HepG2 (cell line): Measurements from ENCODE around the gene SHISA5. TPM values are rescaled to one million over a fixed set of nuclear protein-coding genes. Genes with fewer than 3 reads are reported as not detected.

Experiments
- AGO1 ChIP-seq: fragments of 200-400 bp; formaldehyde crosslinking; IDR thresholded peaks from 2 replicates; pipeline ENCODE4 v1.6.1; 2017; ENCODE audit warnings: mild to moderate bottlenecking, low read depth, low read length, moderate library complexity; ENCODE audit not compliant: poor library complexity, severe bottlenecking
- AHDC1 ChIP-seq: sonication (generic); formaldehyde crosslinking; IDR thresholded peaks from 2 replicates; pipeline ENCODE4 v1.5.1; 2020; ENCODE audit warnings: mild to moderate bottlenecking, missing genetic modification reagents, borderline replicate concordance
- HNRNPLL ChIP-seq: fragments of 200-400 bp; formaldehyde crosslinking; IDR thresholded peaks from 2 replicates; pipeline ENCODE4 v1.6.1; 2017; ENCODE audit warnings: mild to moderate bottlenecking, low read depth, low read length; ENCODE audit not compliant: poor library complexity, severe bottlenecking
- LCORL ChIP-seq, 2 experiments: fragments of 450-650 bp in 1 of 2; sonication (generic) in 1 of 2; formaldehyde crosslinking in 1 of 2; IDR thresholded peaks; 2 replicates each; pipeline versions ENCODE4 v1.5.0 to v1.6.1; 2017 to 2020; ENCODE audit warnings: antibody characterized with exemption in 1 of 2, missing genetic modification reagents in 1 of 2
- NONO ChIP-seq, 2 experiments: fragments of 450-650 bp in 1 of 2; sonication (generic) in 1 of 2; formaldehyde crosslinking in 1 of 2; IDR thresholded peaks in 1 of 2; conservative IDR thresholded peaks in 1 of 2; 2 replicates each; pipeline versions ENCODE4 v1.6.1 to v1.8.0; 2017 to 2022; ENCODE audit warnings: mild to moderate bottlenecking in 1 of 2, missing genetic modification reagents in 1 of 2, moderate library complexity in 1 of 2
- NPAS2 ChIP-seq: sonication (generic); formaldehyde crosslinking; IDR thresholded peaks from 2 replicates; pipeline ENCODE4 v1.8.0; 2022; ENCODE audit warnings: mild to moderate bottlenecking, missing genetic modification reagents, borderline replicate concordance
- PITX1 ChIP-seq: sonication (generic); formaldehyde crosslinking; IDR thresholded peaks from 2 replicates; pipeline ENCODE4 v1.5.1; 2020; ENCODE audit warnings: mild to moderate bottlenecking, missing genetic modification reagents
- TBX2 ChIP-seq: sonication (generic); formaldehyde crosslinking; IDR thresholded peaks from 2 replicates; pipeline ENCODE4 v1.5.0; 2020; ENCODE audit warnings: missing genetic modification reagents, mild to moderate bottlenecking, borderline replicate concordance
- ZBTB7A ChIP-seq: sonication (generic); formaldehyde crosslinking; IDR thresholded peaks from 2 replicates; pipeline ENCODE4 v1.8.0; 2022; ENCODE audit warnings: mild to moderate bottlenecking, missing genetic modification reagents
- ZNF34 ChIP-seq: sonication (generic); formaldehyde crosslinking; IDR thresholded peaks from 2 replicates; pipeline ENCODE4 v1.4.0; 2020; ENCODE audit warnings: mild to moderate bottlenecking, missing genetic modification reagents, borderline replicate concordance
- ZNF468 ChIP-seq: sonication (generic); formaldehyde crosslinking; IDR thresholded peaks from 2 replicates; pipeline ENCODE4 v1.8.0; 2022; ENCODE audit warnings: mild to moderate bottlenecking, moderate library complexity, missing genetic modification reagents
- polyA plus RNA-seq, 8 experiments: library from polyadenylated mRNA; depleted of rRNA in 3 of 8; stranded (reverse) in 7 of 8; unstranded in 1 of 8; fragments of >200 nt; fragmentation: Illumina TruSeq in 4 of 8; extraction: Trizol in 4 of 8; gene quantifications; 2 replicates each; pipeline versions ENCODE4 v1.2.1 to v1.2.3, GENCODE V29; 2011 to 2016; ENCODE audit warnings: low read depth in 4 of 8, missing spikeins in 1 of 8, mixed read lengths in 1 of 8; ENCODE audit not compliant: insufficient read depth in 1 of 8
- total RNA-seq, 5 experiments: library from RNA; depleted of rRNA; stranded (reverse); fragments of >200 nt; fragmentation: Illumina TruSeq; extraction: Trizol; gene quantifications; 2 replicates each; pipeline ENCODE4 v1.2.3, GENCODE V29; 2016; ENCODE audit warnings: low read depth in 1 of 5

The SHISA5 gene
- total and polyA plus RNA-seq, 2 of the 13 experiments (the other 11 are each of a cell fraction or from before 2014, with no cell fraction given) = 75.8 to 91.4 TPM

GRCh38 chr3:48465237-48465530 lies 38.8 kb downstream of the SHISA5 start (continued):
- TF ChIP-seq AHDC1 (CRISPR knock-in tag) (no peak), ZNF34 (CRISPR knock-in tag) (no peak), NPAS2 (CRISPR knock-in tag) (no peak), ZBTB7A (CRISPR knock-in tag) (peak; percentile 39; the same call in 1 of the 2 replicates), HNRNPLL (no peak), AGO1 (no peak), TBX2 (no peak), LCORL (IDR thresholded peaks at IDR 0.05) (no peak), LCORL (CRISPR knock-in tag; IDR thresholded peaks at IDR 0.05) (no peak), PITX1 (CRISPR knock-in tag) (no peak), ZNF468 (CRISPR knock-in tag) (no peak), NONO (IDR thresholded peaks at IDR 0.05) (no peak), NONO (CRISPR knock-in tag; conservative IDR thresholded peaks at IDR 0.05) (0 out of 2 replicates have a peak, but pooled peaks have one; percentile 2)
